Osteoblast (primary cell): ENCODE data around the gene ZNF605. TPM values are rescaled to one million over a fixed set of nuclear protein-coding genes. Genes with fewer than 3 reads are reported as not detected.

Experiments used
- DNase-seq: peaks from one replicate; pipeline ENCODE4 v3.0.0; 2011; ENCODE audit warnings: low spot score, mixed read lengths; ENCODE audit not compliant: insufficient read length; ENCODE audit errors: missing footprints
- H2AFZ ChIP-seq: 2 replicates; pipeline ENCODE4 v1.6.0; 2011; ENCODE audit warnings: mild to moderate bottlenecking, low read length
- H3K27ac ChIP-seq: 2 replicates; pipeline ENCODE4 v1.5.1; 2011; ENCODE audit warnings: mild to moderate bottlenecking, low read depth, low read length, moderate library complexity
- H3K27me3 ChIP-seq: 2 replicates; pipeline ENCODE4 v1.6.0; 2012; ENCODE audit warnings: mild to moderate bottlenecking, control low read depth, inconsistent platforms, low read length, moderate library complexity; ENCODE audit not compliant: insufficient read depth
- H3K36me3 ChIP-seq: 2 replicates; pipeline ENCODE4 v1.5.1; 2011; ENCODE audit warnings: mild to moderate bottlenecking, low read length, control low read depth, moderate library complexity; ENCODE audit not compliant: insufficient read depth
- H3K4me1 ChIP-seq: 2 replicates; pipeline ENCODE4 v1.5.1; 2011; ENCODE audit warnings: mild to moderate bottlenecking, low read length, control low read depth, moderate library complexity; ENCODE audit not compliant: insufficient read depth
- H3K4me2 ChIP-seq: 2 replicates; pipeline ENCODE4 v1.6.0; 2011; ENCODE audit warnings: mild to moderate bottlenecking, low read length; ENCODE audit not compliant: insufficient read depth
- H3K4me3 ChIP-seq: fragments of 200-600 bp; sonication (generic); 3 replicates; pipeline ENCODE4 v1.5.1; 2012; ENCODE audit warnings: mild to moderate bottlenecking, low read length, inconsistent platforms; ENCODE audit not compliant: insufficient read depth
- H3K79me2 ChIP-seq: 2 replicates; pipeline ENCODE4 v1.6.0; 2012; ENCODE audit warnings: mild to moderate bottlenecking, low read length, control low read depth, inconsistent platforms; ENCODE audit not compliant: insufficient read depth
- H3K9me3 ChIP-seq: 2 replicates; pipeline ENCODE4 v1.5.1; 2011; ENCODE audit warnings: low read depth, low read length, control low read depth
- H4K20me1 ChIP-seq: 2 replicates; pipeline ENCODE4 v1.6.0; 2012; ENCODE audit warnings: mild to moderate bottlenecking, low read length, control low read depth; ENCODE audit not compliant: insufficient read depth
- CTCF ChIP-seq: IDR thresholded peaks from 2 replicates; pipeline ENCODE4 v1.5.1; 2011; ENCODE audit warnings: mild to moderate bottlenecking, low read depth, low read length, moderate library complexity; ENCODE audit errors: extremely low read depth
- small RNA-seq: library from RNA; depleted of rRNA; stranded (forward); fragments of <200 nt; gene quantifications from one replicate; pipeline ENCODE3, GENCODE V24; 2012
- total RNA-seq: library from RNA; depleted of rRNA; stranded (reverse); fragments of >200 nt; gene quantifications from 2 replicates; pipeline ENCODE4 v1.2.3, GENCODE V29; 2012

ZNF605 gene
- total RNA-seq, 1 donor: 10.9 TPM

- Histone ChIP-seq H2AFZ (no peak overlapping the region), H3K79me2 (peaks cover 36% of the 10 kb centered on the region), H3K4me3 (no peak overlapping the region), H4K20me1 (peaks cover 5% of the 10 kb centered on the region), H3K36me3 (peaks cover 63% of the 10 kb centered on the region), H3K27me3 (no peaks in the 10 kb centered on the region), H3K4me1 (no peaks in the 10 kb centered on the region), H3K27ac (no peak overlapping the region), H3K4me2 (no peak overlapping the region), H3K9me3 (peaks cover 2% of the 10 kb centered on the region)
- TF ChIP-seq CTCF: no peak
- peak; percentile 57 for DNase-seq
Observed at GRCh38 chr12:132869551-132869950, 86.6 kb downstream of the ZNF605 start.

Small RNA genes lying within 50 kb of the gene (small RNA-seq; reads per million reads assigned to genes)
- not detected for gene RNU4ATAC12P

Other genes starting within 250 kb of the ZNF605 start
- 20.9 and 24.6 TPM in 2 replicates for gene PGAM5, start 245.5 kb downstream of the ZNF605 start, total RNA-seq
- gene ANKLE2, start 194.5 kb downstream of the ZNF605 start, total RNA-seq: 79.9 and 86.1 TPM in 2 replicates
- 102 and 127 TPM in 2 replicates for gene GOLGA3, start 127.4 kb downstream of the ZNF605 start, total RNA-seq
- 54.8 and 55.0 TPM in 2 replicates for gene CHFR, start 68.7 kb downstream of the ZNF605 start, total RNA-seq
- 20.3 and 22.1 TPM in 2 replicates for gene ZNF26, start 30.1 kb upstream of the ZNF605 start, total RNA-seq
- 28.9 and 30.0 TPM in 2 replicates for gene ZNF84, start 81.2 kb upstream of the ZNF605 start, total RNA-seq
- 21.0 and 24.5 TPM in 2 replicates for gene ZNF140, start 124.6 kb upstream of the ZNF605 start, total RNA-seq
- gene ZNF891, start 174.0 kb upstream of the ZNF605 start, total RNA-seq: 1.4 and 1.5 TPM in 2 replicates
- 9.8 and 11.5 TPM in 2 replicates for gene ZNF10, start 174.3 kb upstream of the ZNF605 start, total RNA-seq
- gene ZNF268, start 225.2 kb upstream of the ZNF605 start, total RNA-seq: 18.9 and 20.3 TPM in 2 replicates